Liver (tissue), 3 donors: ENCODE data around the gene ARMCX6.

Experiments used
- EGR1 ChIP-seq, 2 donors: IDR thresholded peaks; 2 replicates each; pipeline ENCODE4 v1.6.1; 2016 to 2018; ENCODE audit warnings: antibody characterized with exemption in 2 of 2, low read depth in 2 of 2
- RAD21 ChIP-seq, 2 donors: IDR thresholded peaks; 2 replicates each; pipeline ENCODE4 v1.6.1; 2016; ENCODE audit warnings: antibody characterized with exemption in 2 of 2, mild to moderate bottlenecking in 2 of 2
- YY1 ChIP-seq: IDR thresholded peaks from 2 replicates; pipeline ENCODE4 v1.6.1; 2016; ENCODE audit warnings: antibody characterized with exemption, mild to moderate bottlenecking
- TF ChIP-seq, protein P1 (sequence below): fragments of 150-350 bp; IDR thresholded peaks from 2 replicates; pipeline ENCODE4 v1.5.1; 2017; ENCODE audit warnings: improper control_type of control experiment, low read depth, low read length; ENCODE audit not compliant: missing input control
- donor health status: healthy.
- donor health status: healthy.

GRCh38 chrX:101605728-101606127 lies 12.1 kb downstream of the ARMCX6 start:
- TF ChIP-seq EGR1 (IDR thresholded peaks at IDR 0.05; ENCODE audit: low read depth in 2 of 2) (no peak), RAD21 (IDR thresholded peaks at IDR 0.05) (no peak), YY1 (no peak)
- TF ChIP-seq, protein P1, sequence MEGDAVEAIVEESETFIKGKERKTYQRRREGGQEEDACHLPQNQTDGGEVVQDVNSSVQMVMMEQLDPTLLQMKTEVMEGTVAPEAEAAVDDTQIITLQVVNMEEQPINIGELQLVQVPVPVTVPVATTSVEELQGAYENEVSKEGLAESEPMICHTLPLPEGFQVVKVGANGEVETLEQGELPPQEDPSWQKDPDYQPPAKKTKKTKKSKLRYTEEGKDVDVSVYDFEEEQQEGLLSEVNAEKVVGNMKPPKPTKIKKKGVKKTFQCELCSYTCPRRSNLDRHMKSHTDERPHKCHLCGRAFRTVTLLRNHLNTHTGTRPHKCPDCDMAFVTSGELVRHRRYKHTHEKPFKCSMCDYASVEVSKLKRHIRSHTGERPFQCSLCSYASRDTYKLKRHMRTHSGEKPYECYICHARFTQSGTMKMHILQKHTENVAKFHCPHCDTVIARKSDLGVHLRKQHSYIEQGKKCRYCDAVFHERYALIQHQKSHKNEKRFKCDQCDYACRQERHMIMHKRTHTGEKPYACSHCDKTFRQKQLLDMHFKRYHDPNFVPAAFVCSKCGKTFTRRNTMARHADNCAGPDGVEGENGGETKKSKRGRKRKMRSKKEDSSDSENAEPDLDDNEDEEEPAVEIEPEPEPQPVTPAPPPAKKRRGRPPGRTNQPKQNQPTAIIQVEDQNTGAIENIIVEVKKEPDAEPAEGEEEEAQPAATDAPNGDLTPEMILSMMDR = no peak
